GM21515 (cell line): Measurements from ENCODE around the gene MTAP.
A peak's percentile ranks its signal among the peaks of the same experiment; 100 is the strongest.

Experiments used
- ATAC-seq: cut with Tn5 transposase; IDR thresholded peaks from one replicate; pipeline ENCODE4 v1.9.1; 2021; ENCODE audit not compliant: unreplicated experiment

The MTAP gene

GRCh38 chr9:21968331-21969010 is 166.0 kb downstream of the MTAP start:
- no peak for ATAC-seq

GRCh38 chr9:21969011-21969940 is 166.8 kb downstream of the MTAP start:
- ATAC-seq = no peak

GRCh38 chr9:21969951-21970799 is 167.7 kb downstream of the MTAP start:
- ATAC-seq = no peak

- no peak for ATAC-seq
These were observed 168.6 kb downstream of the MTAP start for GRCh38 chr9:21970800-21971640.

GRCh38 chr9:21972361-21972760 is 169.9 kb downstream of the MTAP start:
- no peak for ATAC-seq

- no peak for ATAC-seq
These were observed 171.9 kb downstream of the MTAP start for GRCh38 chr9:21974343-21974721.

- peak; percentile 54 for ATAC-seq
These were observed 172.4 kb downstream of the MTAP start for GRCh38 chr9:21974722-21975409.

GRCh38 chr9:21976334-21976875 is 174.0 kb downstream of the MTAP start:
- no peak for ATAC-seq

- no peak for ATAC-seq
These were observed 180.0 kb downstream of the MTAP start for GRCh38 chr9:21982391-21982790.

GRCh38 chr9:21982861-21983560 is 180.6 kb downstream of the MTAP start:
- no peak for ATAC-seq

GRCh38 chr9:21983561-21983935 is 181.1 kb downstream of the MTAP start:
- ATAC-seq = no peak

GRCh38 chr9:21984101-21984500 is 181.7 kb downstream of the MTAP start:
- no peak for ATAC-seq

GRCh38 chr9:21985964-21986667 is 183.7 kb downstream of the MTAP start:
- ATAC-seq = no peak
